Measurements from ENCODE around the gene DIDO1.

DIDO1 gene

DNA sequence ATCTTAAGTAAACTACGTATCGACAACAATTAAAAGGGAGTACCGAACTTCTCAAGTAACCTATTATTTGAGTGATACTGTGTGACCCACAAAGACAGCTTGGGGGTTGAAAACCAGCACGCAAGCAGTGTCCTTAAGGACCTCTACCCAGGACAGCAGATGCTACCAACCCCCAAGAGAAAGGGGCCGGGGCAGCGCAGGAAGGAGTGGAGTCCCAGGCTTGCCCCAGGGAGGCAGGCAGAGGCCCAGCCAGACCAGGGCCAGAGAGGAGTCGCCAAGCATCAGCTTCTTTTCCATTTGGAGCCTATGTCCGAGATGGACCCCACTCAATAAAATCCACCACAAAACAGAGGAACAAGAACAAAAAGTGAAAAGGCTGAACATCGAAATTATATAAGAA lies 11.9 kb downstream of the DIDO1 start:
- no peak for DNase-seq (ENCODE audit: extremely low spot score, insufficient read length, low read depth)
- FAIRE-seq = no peak

- no peak for DNase-seq (ENCODE audit: extremely low spot score, insufficient read length, low read depth)
Observed at GRCh38 chr20:62913043-62913630, 13.2 kb downstream of the DIDO1 start.

DNA sequence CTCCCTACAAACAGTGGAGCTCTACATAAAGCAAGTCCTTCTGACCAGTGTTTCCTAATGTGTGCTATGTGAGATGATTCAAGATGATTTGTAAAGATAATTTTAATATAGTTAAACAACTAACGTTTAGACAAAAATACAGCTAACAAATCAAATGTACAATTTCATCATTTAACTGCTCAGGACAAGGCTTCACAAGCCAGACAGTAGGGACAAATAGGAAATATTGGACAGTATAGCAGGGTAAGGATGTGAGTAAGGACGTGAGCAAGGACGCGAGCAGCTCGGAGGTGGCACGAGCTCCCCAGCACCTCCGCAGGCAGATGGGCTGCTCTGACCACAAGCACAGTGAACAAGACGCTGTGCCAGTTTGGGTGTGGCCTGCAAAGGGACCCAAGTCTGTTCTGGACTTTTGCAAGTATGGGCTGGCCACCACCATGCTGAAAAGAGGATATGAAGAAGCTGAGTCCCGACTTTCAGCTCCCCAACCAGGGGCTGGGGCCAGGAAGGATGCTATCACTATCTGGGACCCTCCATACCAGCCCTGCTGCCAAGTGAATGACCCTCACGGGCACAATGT lies 14.5 kb downstream of the DIDO1 start:
- DNase-seq (ENCODE audit: extremely low spot score, insufficient read length, low read depth) (no peak), FAIRE-seq (no peak)

More at GRCh38 chr20:62913043-62913630, 13.2 kb downstream of the DIDO1 start:
- FAIRE-seq = no peak

GRCh38 chr20:62910777-62911497 lies 15.4 kb downstream of the DIDO1 start:
- FAIRE-seq (no peak), DNase-seq (ENCODE audit: extremely low spot score, insufficient read length, low read depth) (no peak)

GRCh38 chr20:62910217-62910766 lies 16.0 kb downstream of the DIDO1 start:
- FAIRE-seq (no peak), DNase-seq (ENCODE audit: extremely low spot score, insufficient read length, low read depth) (no peak)

- no peak for FAIRE-seq
- DNase-seq (ENCODE audit: extremely low spot score, insufficient read length, low read depth) = no peak
Observed at GRCh38 chr20:62908971-62909791, 17.1 kb downstream of the DIDO1 start.

DNA sequence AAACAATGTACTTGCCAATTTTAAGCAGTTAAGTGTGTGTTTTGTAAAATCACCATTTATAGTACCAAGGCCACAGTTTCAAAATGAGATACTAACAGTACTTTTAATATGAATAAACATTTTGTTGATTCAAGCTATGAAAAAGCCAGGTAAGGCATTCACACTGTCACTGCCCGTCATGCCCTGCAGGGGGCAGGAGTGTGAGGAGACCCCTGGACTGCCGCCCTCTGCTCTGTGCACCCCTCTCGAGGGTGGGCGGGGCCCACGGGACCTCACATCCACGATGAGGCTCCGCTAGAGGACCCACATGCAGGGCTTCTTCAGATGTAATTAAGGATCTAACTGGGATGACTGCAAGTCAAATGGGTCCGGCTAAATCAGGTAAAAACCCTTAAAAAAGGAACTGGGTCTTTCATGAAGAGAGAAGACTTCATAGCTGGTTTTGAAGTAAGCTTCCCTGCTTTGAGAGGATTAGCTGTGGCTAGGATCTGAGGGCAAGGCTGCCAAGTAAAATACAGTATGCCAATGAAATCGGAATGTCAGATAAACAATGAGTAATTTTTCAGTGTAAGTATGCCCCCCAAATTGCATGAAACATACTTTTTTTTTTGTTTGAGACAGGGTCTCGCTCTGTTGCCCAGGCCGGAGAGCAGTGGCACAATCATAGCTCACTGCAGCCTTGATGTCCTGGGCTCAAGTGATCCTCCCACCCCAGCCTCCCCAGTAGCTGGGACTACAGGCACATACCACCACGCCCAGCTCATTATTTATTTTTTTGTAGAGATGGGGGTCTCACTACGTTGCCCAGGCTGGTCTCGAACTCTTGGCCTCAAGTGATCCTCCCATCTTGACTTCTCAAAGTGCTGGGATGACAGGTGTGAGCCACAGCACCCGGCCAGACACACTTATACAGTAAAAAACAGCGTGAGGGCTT lies 18.7 kb downstream of the DIDO1 start:
- DNase-seq (ENCODE audit: extremely low spot score, insufficient read length, low read depth) (no peak), FAIRE-seq (no peak)

GRCh38 chr20:62906647-62907375 lies 19.5 kb downstream of the DIDO1 start:
- DNase-seq (ENCODE audit: extremely low spot score, insufficient read length, low read depth) (no peak), FAIRE-seq (no peak)

GRCh38 chr20:62906209-62906608 lies 20.1 kb downstream of the DIDO1 start:
- no peak for FAIRE-seq
- DNase-seq (ENCODE audit: extremely low spot score, insufficient read length, low read depth) = no peak

DNA sequence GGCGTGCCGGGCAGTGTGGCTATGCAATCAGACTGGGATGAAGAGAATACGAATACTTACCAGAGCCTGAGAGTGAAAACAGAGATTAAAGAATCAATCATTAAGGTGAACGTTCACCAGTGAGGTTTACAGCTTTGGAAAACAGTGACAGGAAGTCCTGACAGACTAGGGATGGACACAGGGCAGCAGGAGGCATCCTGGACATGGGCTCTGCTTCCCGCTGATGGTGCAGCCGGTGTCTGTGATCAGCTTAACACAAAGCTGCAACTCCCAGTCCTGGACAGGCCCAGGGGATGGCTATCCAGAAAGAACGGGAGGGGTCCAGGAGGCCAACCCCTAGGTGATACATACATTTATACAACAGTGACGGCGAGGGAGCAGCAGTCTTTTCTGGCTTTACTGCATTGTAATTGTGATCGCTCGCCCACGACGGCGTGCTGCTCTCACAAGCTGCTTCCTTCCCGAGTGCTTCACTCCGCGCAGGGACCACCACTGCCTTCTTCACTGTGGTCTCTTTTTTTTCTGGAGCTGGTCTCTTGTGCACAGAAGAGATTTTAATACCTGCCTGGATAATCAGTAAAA lies 20.7 kb downstream of the DIDO1 start:
- DNase-seq (ENCODE audit: extremely low spot score, insufficient read length, low read depth) = no peak
- no peak for FAIRE-seq

- FAIRE-seq (no peak), DNase-seq (ENCODE audit: extremely low spot score, insufficient read length, low read depth) (no peak)
Observed at GRCh38 chr20:62902926-62903615, 23.2 kb downstream of the DIDO1 start.

DNA sequence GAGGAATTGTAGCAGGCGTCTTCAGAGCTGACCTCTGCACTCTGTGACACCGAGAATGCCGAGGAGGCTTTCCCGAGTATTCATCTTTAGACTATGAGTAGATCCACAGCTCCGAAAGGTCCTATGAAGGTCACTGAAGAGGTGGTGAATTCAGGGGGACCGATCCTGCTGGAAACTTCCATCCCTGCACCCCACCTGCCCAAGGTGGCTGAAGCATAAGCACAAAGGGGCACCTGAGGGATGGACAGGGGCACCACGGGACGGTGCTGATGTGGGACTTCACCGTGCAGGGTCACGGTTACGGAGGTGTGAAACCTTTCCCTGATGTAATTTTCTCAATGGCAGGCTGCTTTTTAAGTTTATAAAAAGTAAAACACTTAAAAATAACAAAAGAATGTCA lies 24.4 kb downstream of the DIDO1 start:
- DNase-seq (ENCODE audit: extremely low spot score, insufficient read length, low read depth) = no peak
- no peak for FAIRE-seq

DNA sequence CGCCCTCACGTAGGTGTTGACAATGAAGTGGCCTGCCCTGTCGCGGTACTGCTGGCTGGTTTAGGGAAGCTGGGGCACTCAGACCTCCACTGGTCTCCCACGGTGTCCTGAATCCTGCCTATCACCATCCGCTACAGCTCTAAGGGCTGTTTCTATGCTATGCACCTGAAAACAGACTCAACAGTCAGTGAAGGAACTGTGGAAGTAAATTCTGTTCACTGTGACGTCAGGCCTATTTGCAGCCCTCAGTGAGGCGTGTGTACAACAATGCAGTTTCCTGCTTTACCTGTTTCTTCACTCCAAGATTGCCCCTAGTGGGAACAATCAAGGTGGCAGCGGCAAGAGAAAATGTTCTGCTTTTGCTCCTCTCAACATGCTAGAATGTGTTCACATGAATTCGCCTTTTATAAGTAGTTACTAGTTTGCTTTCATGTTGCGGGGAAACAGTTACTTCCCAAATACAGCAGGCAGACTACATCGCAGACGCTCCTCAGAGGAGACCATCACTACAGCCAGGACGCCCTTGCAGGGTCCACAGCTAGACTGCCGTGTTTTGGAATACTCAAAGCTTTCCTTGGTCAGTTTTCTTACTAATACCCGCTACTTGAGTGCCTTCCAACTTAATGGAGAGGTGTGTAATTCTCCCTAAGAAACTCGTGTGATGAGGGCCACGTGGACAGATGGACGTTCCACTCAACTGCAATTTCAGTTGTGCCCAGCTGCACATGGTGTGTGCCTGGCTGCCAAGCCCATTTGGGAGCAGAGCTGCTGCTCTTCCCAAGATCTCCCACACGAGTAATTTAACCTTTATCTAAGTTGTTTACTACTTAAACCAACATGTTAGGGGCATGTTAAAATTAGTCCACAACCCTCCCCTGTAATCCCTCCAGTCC lies 25.4 kb downstream of the DIDO1 start:
- no peak for FAIRE-seq
- no peak for DNase-seq (ENCODE audit: extremely low spot score, insufficient read length, low read depth)

DNA sequence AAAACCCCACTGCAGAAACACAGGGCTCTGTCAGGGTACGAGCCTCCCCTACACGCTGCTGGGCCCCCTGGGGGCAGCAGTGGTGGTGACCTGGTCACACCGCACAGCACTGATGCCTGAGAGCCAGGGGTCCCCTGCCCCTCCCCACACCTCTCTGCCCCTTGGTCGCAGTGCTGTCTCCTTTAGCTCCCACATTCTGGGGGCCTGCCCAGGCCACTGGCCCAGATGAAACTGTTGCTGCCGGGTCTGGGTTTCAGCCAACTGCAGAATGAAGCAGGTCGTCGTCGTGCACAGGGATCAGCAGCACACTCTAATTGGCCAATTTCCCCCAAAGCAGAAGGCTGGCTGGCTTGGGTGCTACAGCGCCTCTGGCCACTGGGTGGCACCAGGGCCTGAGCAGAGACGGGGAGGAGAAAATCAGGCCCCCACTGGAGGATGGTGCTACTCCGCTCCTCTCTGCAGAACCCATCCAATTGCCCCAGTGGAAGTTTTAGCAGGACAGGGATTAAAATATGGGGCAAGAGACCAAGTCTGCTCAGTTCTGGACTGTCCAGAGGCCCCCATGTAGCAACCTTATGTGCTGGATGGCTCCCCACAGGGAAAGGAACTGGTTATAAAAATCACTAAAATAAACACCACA lies 26.1 kb downstream of the DIDO1 start:
- FAIRE-seq = peak; percentile 64

GRCh38 chr20:62899633-62900051 lies 26.7 kb downstream of the DIDO1 start:
- FAIRE-seq = no peak

More for the DNA sequence above, 26.1 kb downstream of the DIDO1 start:
- DNase-seq (ENCODE audit: extremely low spot score, insufficient read length, low read depth) = peak; percentile 74

DNA sequence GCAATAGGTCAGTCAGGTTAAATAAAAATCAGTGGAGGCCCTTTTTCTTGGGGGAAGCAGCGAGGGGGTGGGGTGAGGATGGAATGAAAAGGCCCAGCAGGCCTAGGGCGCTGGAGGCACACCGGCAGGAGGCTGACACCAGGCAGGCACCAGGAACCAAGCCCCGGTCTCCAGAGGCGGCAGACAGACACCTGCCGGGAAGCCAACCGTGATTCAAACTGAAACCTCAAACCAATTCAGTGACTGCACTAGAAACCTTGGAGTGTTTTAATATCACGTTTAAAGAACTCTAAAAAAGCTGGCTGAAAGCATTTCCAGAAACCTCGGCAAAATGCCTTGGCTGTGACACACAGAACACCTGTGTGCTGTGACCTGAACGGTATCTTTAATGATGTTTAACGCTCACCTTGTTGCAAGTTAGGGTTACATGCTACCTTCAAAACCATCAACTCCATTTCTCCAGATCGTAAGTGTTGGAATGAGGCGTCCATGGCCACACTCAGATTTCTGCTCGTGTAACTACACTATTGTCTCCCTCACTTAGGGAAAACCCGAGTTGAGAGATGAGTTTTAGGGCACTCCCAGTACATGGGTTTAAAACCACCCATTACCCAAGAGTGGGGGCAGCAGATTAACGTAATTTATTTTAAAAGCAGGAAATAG lies 27.2 kb downstream of the DIDO1 start:
- DNase-seq (ENCODE audit: extremely low spot score, insufficient read length, low read depth) (peak; percentile 48), FAIRE-seq (peak; percentile 60)

More at GRCh38 chr20:62899633-62900051, 26.7 kb downstream of the DIDO1 start:
- DNase-seq (ENCODE audit: extremely low spot score, insufficient read length, low read depth) = no peak
